ENCODE data around the gene CAPN14. TPM values are rescaled to one million over a fixed set of nuclear protein-coding genes. Genes with fewer than 3 reads are reported as not detected.

The CAPN14 gene
- total and polyA plus RNA-seq, 8 donors: 0.20 to 0.38 (median 0.25) TPM

DNA sequence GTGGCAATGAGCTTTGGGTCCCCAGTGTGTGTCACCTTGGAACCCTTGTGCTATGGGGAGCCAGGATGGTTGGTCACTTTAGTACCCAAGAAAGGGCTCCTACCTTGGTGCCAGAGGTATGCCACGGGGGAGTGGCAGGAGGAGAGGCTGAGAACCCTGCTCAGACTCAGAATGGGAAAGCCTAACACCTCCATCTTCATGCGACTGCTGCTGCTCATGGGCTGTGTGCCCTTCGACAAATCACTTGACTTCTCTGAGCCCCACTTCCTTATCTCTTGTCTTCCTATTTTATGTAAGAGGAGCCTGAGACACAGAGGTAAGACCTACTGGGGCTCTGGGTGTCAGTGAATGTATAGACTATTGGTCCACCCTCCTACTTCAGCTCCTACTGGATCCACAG is 41.8 kb upstream of the CAPN14 start:
- no peak overlapping the region for H3K4me3 ChIP-seq
- H3K36me3 ChIP-seq: no peaks in the 10 kb centered on the region
- H3K4me1 ChIP-seq: no peaks in the 10 kb centered on the region
- H3K9me3 ChIP-seq: no peaks in the 10 kb centered on the region
- TF ChIP-seq, protein P1, sequence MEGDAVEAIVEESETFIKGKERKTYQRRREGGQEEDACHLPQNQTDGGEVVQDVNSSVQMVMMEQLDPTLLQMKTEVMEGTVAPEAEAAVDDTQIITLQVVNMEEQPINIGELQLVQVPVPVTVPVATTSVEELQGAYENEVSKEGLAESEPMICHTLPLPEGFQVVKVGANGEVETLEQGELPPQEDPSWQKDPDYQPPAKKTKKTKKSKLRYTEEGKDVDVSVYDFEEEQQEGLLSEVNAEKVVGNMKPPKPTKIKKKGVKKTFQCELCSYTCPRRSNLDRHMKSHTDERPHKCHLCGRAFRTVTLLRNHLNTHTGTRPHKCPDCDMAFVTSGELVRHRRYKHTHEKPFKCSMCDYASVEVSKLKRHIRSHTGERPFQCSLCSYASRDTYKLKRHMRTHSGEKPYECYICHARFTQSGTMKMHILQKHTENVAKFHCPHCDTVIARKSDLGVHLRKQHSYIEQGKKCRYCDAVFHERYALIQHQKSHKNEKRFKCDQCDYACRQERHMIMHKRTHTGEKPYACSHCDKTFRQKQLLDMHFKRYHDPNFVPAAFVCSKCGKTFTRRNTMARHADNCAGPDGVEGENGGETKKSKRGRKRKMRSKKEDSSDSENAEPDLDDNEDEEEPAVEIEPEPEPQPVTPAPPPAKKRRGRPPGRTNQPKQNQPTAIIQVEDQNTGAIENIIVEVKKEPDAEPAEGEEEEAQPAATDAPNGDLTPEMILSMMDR (IDR thresholded peaks at IDR 0.05): no peak
- DNase-seq: no peak
- ATAC-seq: no peak
- H3K27ac ChIP-seq: no peak overlapping the region
- H3K27me3 ChIP-seq: no peaks in the 10 kb centered on the region
- intact Hi-C loops (cut with DNase I): no loop called here

GRCh38 chr2:31258351-31258750 is 41.0 kb upstream of the CAPN14 start:
- Histone ChIP-seq H3K27ac (no peak overlapping the region), H3K27me3 (no peaks in the 10 kb centered on the region), H3K36me3 (no peaks in the 10 kb centered on the region), H3K4me1 (no peaks in the 10 kb centered on the region), H3K4me3 (no peak overlapping the region), H3K9me3 (no peaks in the 10 kb centered on the region)
- intact Hi-C loops (cut with DNase I): no loop called here
- ATAC-seq (no peak), DNase-seq (no peak)
- TF ChIP-seq, protein P1 (IDR thresholded peaks at IDR 0.05): no peak

DNA sequence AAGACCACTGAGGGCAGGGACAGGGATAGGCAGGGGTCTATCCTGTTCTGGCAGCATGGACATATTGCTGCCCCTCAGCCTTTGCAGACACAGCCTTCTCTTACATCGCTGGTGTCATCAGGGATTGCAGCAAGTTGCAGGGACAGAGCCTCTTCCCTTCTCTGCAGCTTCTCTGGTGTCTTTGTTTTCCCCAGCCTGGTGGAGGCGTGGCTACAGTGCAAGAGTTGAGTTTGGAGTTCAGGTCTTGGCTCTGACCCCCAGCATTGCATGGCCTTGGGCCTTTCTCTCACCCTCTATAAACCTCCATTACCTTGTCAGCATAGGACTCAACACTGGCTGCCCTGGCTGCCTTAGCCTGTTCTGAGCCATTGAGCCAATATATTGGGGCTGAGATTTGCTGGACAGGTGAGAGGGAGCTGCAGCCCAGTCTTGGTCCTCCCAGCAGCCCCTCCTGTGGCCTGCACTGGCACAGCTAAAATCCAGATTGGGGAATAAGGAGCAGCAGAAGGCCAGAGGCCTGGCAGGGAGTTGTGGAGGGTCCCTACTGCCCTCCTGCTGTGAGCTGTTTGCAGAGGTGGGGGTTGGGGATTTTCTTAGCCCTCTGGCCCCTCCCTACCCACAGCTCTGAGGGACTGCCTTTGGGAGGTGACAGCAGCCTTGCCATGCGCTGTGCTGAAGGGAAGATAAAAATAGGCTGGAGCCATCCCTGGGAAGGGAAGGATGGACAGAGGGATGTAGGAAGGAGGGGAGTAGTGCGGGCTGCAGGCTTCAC is 39.5 kb upstream of the CAPN14 start:
- intact Hi-C loops (cut with DNase I): no loop called here
- H3K27ac ChIP-seq: no peak overlapping the region
- DNase-seq: no peak
- H3K36me3 ChIP-seq: no peaks in the 10 kb centered on the region
- H3K4me1 ChIP-seq: no peaks in the 10 kb centered on the region
- H3K27me3 ChIP-seq: no peaks in the 10 kb centered on the region
- no peak overlapping the region for H3K4me3 ChIP-seq
- no peak for ATAC-seq
- H3K9me3 ChIP-seq: no peaks in the 10 kb centered on the region
- TF ChIP-seq, protein P1 (IDR thresholded peaks at IDR 0.05): no peak

DNA sequence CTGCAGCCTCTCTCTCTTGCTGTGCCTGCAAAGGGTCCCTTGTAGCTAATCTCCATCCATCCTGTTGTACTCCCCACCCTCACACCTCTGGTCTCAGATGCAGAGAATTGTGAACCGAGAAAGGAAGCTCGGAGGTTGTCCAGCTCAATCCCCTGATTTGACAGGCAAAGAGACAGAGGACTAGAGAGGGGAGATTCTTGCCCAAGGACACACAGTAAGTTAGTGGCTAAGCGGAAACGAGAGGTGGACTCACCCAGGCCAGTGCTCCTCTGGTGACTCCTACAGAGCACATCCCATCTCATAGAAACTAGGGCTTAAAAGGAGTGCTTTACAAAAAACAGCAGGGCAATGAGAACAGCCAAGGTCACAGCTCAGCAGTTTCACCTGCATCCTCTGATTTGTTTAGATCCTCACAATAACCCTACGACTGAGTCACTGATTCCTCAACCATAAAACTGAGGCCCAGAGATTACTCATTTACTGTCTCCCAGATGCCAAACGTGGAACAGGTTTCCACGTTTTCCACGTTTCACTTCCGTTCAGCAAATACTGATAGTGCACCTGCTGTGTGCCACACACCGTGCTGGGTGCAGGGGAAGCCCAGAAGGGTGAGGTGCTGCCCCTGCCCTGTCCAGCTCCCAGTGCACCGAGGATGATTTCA is 38.7 kb upstream of the CAPN14 start:
- H3K9me3 ChIP-seq: no peaks in the 10 kb centered on the region
- DNase-seq: no peak
- H3K36me3 ChIP-seq: no peaks in the 10 kb centered on the region
- intact Hi-C loops (cut with DNase I): no loop called here
- H3K27ac ChIP-seq: no peak overlapping the region
- H3K27me3 ChIP-seq: no peaks in the 10 kb centered on the region
- no peaks in the 10 kb centered on the region for H3K4me1 ChIP-seq
- no peak overlapping the region for H3K4me3 ChIP-seq
- TF ChIP-seq, protein P1 (IDR thresholded peaks at IDR 0.05): no peak
- no peak for ATAC-seq

Measured in left lung (tissue), 10 donors.